Gastroesophageal sphincter (tissue), 2 donors: ENCODE data around the gene MTHFD1L.

Experiments used
- EP300 ChIP-seq: sonication (generic); formaldehyde crosslinking; IDR thresholded peaks from one replicate; pipeline ENCODE4 v1.6.1; 2017; ENCODE audit warnings: antibody characterized with exemption, mild to moderate bottlenecking
- POLR2AphosphoS5 ChIP-seq: sonication (generic); formaldehyde crosslinking; IDR thresholded peaks from one replicate; pipeline ENCODE4 v1.6.1; 2017; ENCODE audit warnings: antibody characterized with exemption

GRCh38 chr6:151140767-151141166 is 275.3 kb downstream of the MTHFD1L start:
- TF ChIP-seq EP300 (no peak), POLR2AphosphoS5 (no peak)
